Stimulated activated CD8-positive, alpha-beta memory T cell treated with anti-CD3 and anti-CD28 coated beads, Interleukin-15, amount 100 ng/mL, for 48 hours (primary cell): Measurements from ENCODE around the gene SSPN.
A peak's percentile ranks its signal among the peaks of the same experiment; 100 is the strongest.

Source experiments
- DNase-seq, 2 donors: peaks; one replicate each; pipeline ENCODE4 v3.0.0-alpha.2; 2020; ENCODE audit warnings: low read depth in 2 of 2

The SSPN gene

DNA sequence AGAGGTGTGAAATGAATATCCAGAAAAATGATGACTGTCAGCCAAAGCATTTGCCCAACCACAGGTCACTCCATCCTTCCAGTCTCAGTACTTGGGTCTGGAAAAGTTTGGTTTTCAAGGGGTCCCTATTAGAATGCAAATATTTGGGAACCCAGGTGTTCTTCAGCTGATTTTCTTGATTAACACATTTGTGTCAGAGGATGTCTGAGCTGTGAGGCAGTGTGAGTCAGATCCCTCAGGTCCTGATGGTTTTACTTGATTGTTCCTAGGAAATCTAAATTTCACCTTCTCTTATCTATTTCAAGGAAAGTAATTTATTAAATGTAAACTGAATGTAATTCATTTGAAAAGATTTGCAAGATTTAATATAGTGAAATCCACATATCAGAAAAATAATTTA, 71.5 kb downstream of the SSPN start:
- DNase-seq = no peak

DNA sequence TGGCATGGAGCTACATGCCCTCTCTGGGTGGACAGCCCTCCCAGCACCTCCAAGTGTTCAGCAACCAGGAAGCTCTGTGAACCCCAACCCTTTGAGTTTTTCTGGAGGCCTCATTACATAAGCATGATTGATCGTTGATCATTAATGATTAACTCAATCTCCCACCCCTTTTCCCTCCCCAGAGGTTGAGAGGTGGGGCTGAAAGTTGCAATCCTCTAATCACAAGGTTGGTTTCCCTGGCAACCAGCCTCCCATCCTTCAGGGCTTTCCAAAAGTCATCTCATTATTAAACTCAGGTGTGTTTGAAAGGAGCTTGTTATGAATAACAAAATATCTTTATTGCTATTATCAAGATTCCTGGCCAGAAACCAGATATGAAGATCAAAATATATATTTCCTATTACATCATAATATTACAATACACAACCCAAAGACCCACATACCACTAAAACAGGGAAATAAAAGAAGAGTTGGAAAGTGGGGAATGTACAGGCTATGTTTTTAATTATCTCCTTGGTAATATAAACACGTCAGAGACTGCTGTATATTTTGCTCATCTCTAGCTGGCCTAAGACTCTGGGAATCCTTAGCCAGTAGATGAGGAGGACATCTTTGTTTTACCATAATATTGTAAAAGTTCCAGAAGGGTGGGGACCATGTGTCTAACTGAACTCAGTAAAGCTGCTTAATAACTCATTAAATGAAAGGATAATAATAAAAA, 73.6 kb downstream of the SSPN start:
- no peak for DNase-seq

DNA sequence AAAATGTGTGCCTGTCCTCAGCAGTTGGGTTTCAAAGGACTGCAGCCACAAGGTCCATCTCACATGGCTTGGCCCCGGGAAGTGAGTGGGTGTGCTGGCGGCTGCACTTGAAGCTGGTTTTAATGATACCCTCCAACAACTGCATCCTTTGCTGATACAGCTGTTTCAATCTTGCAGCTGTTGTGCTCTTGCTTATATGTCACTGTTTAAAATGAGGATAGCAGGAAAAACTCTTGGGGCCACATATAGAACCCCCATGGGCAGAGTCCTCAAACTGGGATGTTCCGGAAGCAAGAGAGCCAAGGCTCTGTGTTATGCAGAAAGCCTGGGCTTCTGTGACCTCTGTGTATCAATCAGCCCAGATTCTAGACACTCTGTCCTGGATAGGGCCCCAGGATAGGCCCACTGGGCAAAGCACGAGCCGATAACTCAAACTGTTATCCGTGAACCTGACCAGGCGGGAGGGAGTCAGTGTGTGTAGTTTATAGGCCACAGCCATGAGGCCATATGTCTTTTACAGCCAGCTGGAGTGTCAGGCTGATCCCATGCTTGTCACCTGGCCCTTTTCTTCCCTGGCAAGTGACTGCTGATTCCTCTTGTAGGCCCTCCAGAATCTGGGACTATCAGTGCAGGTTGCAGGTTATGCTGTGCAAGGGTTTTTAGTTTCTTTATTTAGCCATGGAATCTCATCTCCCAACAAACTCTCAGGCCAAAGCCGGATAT, 74.3 kb downstream of the SSPN start:
- DNase-seq = no peak

DNA sequence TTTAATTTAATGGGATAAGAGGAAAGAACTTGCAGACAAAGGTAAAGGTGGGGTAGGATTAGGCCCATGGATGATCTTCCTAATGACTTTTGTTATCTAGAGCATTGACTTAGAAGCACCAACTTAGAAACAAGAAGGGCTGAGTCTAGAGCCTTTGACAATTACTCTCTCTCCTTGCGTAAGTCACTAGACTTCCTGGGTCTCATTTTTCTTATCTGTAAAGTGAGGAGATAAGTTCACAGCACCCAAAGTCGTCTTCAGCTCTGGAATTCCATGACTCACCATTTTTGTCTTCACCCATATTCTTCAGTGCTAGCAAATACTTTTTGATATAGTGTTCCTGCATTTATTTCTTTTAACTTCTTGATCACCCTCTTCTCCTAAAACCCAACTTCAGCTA, 75.7 kb downstream of the SSPN start:
- DNase-seq = no peak

DNA sequence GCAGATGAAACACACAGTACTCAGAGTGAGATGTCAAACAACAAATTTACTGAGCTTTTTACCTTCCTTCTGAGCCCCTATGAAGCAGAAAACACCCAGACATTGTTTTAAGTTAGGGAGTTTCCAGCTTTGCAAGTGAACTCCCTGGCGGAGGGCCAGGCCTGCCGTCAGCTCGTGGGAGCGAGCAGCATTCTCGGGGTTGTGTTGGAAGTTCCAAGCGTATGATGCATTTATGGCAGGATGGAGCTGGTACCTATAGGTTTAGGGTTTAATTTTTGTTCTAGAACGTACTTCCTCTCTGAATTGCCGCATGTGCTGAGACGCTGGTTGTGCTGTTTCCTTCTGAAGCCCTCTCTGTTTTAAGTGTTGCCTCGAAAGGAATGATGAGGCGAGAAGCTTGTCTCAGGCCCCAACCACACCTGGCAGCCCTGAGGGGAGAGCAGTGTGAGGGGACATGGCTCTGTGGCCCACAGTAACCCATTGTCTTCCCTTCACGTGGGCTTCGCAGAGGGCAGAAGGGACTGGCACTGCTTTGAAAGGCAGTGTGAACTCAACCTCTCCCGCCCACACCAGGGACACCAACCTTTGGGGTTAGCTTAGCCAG, 76.6 kb downstream of the SSPN start:
- no peak for DNase-seq

DNA sequence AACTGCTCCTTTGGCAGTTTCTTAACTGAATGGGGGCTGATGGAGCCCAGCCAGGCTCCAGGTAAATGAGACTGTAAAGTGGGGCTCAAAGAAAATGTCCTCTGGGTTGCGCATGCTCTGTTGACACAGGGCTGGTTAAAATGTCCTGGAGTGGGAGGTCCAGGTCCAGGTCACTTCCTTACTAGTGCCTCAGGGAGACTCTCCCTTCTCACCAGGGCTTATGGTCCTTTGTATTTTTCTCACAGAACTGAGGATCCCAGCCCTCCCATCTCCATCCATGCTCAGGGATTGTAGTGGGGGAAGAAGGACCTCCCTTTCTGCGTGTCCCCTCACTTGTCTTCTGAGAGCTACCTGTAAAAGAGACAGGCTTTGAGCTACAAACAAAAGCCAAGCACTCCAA, 77.5 kb downstream of the SSPN start:
- DNase-seq = no peak

DNA sequence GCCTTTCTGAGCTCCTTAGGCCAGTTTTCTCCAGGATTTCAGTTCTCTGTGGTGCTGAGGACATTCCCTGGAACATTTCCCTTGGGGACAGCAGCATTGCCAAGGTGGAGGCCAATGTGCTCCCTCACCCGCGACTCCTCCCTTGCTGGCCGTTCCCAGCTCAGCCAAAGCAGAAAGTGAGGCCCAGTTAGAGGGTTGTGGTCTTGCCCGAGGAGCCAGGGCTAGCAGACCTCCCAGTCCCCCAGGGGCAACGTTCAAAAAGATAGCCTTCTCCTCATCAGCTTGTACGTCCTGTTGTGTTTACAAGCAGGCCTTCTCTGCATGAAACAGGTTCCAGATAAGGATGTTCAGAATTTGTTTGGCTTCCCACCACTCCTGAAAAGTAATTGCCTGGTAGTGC, 78.4 kb downstream of the SSPN start:
- no peak for DNase-seq

DNA sequence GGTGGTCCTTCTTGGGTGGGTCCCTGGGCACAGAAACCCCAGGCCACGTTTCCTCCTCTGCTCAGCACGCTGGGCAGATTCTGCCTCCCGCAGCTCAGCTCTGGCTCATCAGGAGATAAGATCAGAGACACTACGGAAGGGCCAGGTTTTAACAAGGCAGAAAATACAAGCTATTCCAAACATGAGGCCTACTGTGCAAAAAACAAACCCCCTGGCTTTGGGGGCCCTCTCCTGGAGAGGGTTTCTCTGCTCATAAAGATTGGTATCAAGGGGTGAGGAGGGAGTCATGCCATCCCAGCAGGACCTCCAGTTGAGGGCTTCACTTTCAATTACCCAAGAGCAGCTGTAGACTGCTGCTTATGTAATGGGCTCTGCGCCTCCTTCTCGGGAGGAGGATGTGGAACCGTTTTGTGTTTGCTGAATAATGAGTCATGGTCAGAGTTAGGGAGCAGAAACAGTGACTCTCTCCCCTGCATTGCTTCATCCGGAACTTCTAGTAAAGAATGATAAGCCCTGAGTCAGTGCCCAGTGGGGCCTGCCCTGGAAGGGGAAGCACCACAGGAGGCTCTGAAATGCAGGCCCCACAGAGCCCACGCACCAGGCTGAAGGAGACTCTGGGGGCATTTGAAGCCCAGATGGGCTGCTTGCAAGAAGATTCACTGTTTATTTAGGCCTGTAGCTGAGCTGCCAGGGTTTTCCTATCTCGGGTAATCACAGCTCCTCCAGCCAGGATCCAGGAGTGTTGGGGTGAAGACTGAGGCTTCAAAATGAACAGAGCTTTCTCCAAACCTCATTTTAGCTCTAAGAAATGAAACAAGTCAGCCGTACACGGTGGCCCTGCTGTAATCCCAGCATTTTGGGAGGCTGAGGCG, 79.3 kb downstream of the SSPN start:
- DNase-seq = peak; percentile 51 to 54

DNA sequence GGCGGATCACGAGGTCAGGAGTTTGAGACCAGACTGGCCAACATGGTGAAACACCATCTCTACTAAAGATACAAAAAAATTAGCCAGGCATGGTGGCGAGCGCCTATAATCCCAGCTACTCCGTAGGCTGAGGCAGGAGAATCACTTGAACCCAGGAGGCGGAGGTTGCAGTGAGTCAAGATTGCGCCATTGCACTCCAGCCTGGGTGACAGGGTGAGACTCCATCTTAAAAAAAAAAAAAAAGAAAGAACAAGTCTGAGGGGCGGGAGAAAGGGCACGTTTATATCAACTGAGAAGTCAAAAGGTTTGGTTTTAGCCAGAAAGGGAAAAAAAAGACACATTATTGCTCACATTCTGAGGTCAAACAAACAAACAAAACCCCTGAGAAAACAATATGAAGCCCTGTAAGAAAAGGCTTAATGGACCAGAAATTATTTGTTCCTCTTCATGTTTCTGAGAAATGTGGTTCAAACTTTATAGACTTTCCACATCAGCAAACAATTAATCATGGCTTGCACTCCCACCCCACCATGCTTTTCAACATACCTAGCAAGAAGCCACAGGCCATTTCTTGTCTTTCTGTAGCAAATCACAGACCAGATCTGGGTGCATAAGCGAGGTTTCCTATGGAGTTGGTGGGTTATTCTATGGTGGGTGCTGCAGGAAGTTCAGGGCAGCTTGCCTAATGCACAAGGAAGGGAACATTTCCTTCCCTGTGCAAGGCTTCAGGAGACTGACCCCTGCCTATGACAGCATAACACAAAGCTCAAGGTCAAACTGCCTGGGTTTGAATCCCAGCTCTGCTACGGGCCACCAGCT, 80.1 kb downstream of the SSPN start:
- no peak for DNase-seq

DNA sequence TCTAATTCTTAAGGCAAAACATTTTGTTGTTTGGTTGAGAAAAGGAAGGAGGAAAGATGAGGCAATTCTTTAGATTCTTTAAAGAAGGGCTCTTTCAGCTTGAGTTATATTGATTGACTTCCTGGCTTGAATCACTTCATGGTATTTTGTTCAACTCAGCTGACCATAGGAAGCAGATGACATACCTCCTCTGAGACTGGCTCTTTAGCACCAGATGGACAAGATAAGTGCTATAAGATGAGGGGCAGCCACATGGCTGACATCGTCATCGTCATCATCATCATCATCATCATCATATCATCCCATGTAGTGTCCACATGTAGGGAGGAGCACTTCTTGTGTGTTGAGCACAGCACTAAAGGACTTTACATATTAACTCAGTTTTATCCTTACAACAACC, 81.3 kb downstream of the SSPN start:
- DNase-seq = no peak

DNA sequence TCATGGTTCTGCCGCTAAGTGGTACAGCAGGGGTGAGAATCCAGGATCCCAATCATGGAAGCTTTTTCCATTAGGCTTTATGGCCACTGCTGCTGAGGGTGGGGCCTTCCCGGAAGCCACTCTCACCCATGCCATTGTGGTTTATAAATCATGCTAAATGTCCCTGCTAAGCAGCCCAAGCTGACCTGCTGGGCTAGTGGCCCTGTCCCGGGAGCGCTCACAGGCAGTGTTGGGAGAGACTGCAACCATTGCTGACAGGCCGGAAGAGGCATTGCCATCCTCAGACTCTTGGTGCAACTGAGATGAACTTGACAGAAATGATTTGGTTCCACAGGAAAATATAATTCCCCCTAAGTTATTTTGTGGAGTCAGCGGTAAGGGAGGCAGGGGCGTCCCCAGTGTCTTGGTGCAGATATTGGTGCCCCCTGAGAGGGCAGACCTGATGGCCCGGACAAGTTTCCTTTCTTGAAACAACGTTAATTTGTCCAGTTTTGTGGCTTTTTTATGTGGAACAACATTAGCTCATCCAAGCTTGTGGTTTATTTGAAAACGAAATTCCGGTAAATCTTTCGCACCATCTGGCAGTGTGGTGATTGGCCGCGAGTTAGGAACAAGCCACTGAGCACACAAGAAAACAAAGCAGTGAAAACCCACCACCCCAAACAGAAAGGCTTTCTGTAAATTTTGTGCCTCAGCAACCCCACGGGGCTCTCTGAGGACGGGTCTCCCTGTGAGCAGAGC, 82.3 kb downstream of the SSPN start:
- no peak for DNase-seq

DNA sequence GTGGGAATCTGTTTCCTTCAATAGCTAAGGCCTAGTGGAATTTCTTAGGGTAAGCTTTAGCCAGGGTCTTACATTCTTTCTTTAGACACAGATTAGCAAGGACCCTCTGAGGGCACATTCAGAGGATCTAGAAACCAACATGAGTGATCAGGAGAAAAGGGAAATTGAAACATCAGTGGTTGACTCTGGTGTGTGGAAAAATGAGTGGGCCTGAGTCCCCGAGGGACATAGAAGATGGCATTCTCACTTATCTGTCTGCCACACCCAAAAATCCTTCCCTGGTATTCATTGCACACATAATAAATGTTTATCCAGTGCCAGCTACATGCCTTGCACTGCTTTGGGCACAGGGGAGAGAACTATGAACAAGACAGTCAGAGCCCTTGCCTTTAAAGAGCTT, 82.9 kb downstream of the SSPN start:
- no peak for DNase-seq

DNA sequence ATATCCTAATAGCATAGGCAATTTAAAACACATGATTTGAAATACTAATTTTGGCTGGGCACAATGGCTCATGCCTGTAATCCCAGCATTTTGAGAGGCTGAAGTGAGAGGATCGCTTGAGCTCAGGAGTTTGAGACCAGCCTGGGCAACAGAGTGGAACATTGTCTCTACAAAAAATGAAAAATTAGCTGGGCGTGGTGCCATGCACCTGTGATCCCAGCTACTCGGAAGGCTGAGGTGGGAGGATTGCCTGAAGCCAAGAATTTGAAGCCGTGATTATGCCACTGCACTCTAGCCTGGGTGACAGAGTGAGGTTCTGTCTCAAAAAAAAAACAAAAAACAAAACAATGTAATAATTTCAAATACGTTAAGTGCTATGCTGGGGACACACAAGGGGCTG, 83.3 kb downstream of the SSPN start:
- no peak for DNase-seq

DNA sequence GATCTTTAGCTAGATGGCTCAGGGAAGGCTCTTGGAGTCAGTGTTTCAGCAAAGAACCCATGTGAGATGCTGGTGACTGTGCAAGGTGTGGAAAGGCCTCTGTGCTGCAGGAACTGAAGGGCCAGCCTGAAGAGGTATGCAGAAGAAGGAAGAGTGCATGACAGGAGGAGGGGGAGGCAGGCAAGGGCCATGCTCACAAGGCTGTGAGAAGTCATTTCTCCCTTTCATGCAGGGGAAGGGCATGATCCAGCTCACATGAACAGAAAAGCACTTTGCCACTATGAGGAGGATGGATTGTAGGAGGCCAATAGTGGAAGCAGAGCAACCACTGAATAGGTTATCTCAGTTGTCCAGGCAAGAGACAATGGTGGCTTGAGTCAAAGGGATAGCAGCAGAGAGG, 83.7 kb downstream of the SSPN start:
- no peak for DNase-seq

DNA sequence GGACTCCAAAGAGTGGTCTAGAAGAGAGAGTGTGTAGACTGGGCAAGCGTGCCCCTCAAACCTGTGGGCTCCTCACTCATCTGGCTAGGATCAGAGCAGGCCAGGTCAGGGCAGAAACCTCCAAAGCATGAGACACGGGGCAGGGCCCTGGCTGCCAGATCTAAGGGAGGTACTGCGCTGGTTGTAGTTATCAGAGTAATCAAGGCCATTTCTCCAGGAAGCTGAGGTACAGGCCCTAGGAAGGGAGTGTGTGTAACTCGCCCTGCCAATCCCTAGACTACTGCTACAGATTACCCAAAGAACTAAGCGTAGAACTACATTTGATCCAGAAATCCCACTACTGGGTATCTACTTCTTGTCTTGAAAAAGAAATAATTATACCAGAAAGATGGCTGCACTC, 84.5 kb downstream of the SSPN start:
- no peak for DNase-seq

DNA sequence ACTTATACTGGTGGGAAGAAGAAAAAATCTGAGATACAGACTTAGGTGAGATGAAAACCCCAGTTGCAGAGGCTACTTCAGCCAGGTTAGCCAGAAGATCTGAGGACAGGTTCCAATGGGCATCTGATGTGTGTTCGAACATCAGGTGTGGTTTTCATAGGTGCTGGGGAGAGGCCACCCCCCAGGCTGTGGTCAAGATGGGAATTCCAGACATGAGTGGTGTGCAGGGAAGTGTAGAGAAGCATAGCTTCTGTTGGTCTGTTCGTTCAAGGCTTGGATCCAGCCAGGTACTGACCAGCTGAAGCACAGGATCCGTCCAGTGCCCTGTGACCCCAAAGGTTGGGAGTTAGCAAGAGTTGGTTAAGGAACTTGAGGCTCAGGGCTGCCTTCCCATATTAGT, 85.5 kb downstream of the SSPN start:
- no peak for DNase-seq

DNA sequence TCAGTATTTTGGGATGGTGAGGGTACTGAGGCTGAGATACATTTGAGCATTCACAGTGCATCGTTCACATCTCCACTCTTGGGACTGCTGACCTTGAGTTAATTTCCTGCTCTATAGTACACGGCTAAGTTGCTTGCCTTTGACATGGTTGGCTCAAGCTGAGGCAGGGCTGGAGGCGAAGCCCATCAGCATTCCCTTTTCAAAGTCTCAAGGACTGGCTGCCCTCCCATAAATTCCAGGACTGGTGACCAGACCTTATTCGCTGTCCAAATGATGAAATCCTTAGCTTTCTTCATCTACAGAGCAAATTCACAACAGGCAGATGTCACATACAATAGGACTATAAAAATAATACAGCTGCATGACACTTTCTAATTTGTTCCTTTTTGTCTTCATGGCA, 85.9 kb downstream of the SSPN start:
- no peak for DNase-seq

DNA sequence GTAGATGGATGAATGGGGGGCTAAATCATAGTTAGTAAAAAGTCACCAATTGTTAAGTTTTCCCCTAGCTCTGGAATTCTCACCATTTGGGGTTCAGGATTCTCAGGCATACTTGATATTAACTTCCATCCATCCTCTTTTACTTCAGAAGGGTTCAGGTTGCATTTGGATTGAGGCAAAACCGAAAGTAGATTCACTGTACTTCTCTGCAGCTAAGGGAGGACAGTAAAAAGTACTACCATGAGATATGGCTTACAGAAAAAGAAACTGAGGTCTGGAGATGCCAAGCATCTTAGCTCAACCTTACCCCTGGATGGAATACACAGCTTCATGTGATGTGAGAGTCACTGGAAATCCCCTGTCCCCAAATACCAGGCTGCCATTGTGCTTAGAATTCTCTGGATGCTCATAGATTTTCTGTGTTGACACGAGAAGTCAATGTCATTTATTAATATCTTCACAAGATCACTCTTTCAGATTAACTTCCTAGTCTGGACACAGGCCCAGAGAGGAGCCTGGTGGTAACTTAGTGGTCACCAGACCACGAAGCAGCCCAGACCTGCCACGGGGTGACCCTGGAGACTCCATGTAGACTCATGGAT, 87.1 kb downstream of the SSPN start:
- DNase-seq = no peak

DNA sequence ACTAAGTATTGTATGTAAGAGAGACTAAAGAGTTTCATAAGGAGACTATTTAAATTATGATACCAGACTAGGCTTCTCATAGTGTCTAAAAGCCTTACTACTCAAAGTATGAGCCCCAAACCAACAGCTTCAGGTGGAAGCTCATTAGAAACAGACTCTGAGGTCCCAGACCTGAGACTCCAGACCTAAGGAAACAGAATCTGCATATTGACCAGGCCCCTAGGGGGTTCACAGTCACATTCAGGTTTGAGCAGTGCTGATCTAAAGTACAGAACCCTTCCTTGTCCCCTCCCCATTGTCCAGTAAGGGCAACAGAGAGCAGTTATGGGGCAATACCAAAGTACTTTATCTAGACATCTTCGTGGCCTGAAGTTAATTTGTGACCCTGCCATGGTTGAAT, 87.7 kb downstream of the SSPN start:
- DNase-seq = no peak

DNA sequence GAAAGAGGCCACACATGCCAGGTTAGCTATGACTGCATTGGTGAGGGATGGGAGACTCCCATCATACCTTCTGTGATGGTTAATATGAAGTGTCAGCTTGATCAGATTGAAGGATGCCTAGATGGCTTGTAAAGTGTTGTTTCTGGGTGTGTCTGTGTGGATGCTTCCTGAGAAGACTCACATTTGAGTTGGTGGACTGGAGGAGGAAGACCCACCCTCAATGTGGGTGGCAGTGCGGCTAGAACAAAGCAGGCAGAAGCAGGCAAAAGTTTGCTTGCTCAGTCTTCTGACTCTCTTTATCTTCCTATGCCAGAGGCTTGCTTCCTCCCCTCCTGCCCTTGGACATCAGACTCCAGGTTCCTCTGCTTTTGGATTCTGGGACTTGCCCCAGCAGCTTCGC, 88.2 kb downstream of the SSPN start:
- no peak for DNase-seq
